NOMO-1 (cell line): ENCODE measurements around the gene SMIM38.
"Not testable (repeated sequence)": the region's sequence is repeated elsewhere in the genome, so short reads cannot be mapped to it uniquely, and the experiment has no call there.

ENCODE experiments used
- DNase-seq, 2 experiments: peaks; one replicate each; lab custom pipeline; 2025; ENCODE audit not compliant: unreplicated experiment in 2 of 2; lab: John Stamatoyannopoulos, UW

Gene SMIM38

DNA sequence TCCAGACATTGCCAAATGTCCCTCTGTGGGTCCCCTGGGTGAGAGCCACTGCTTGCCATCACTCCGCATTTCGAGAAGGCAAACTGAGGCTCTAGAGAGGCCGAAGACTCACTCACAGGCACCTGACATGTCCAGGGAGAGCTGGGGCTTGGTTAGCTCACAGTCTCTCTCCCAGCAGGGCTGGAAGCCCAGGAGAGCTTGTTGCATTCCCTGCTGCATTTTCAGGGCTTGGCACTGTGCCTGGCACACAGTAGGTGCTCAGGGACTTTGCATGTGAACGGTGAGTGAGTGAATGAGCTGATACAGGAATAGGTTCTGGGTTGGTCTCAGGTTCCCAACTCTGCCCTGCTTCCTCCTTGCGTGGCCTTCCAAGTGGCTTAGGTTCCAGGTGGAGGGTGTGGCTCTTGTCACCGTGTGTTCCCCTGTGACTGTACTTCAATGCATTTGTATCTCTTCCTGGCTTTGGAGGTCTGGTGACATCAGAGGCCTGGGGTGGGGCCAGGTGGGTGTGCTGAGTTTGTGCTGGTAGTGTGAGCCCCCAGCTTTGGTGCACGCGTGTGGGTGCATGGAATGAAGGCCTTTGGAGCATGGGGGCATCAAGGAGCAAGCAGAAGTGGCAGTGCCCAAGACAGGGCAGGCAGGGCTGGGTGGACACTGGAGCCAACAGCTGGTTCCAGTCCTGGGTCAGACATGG is 18.4 kb upstream of the SMIM38 start:
- no peak for DNase-seq

DNA sequence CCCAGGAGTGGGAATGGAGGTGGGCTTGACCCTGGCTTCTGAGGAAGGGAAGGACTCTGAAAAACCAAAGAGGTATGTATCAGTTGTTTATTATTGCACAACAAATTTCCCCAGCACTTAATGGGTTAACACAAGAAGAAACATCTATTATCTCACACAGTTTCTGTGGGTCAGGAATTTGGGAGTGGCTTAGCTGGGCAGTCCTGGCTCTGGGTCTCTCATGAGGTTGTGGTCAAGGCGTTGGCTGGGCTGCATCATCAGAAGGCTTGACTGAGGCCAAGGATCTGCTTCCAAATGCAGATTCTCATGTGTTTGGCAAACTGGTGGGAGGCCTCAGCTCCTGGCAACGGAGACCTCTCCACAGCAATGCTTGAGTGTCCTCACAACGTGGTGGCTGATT is 17.5 kb upstream of the SMIM38 start:
- no peak for DNase-seq

DNA sequence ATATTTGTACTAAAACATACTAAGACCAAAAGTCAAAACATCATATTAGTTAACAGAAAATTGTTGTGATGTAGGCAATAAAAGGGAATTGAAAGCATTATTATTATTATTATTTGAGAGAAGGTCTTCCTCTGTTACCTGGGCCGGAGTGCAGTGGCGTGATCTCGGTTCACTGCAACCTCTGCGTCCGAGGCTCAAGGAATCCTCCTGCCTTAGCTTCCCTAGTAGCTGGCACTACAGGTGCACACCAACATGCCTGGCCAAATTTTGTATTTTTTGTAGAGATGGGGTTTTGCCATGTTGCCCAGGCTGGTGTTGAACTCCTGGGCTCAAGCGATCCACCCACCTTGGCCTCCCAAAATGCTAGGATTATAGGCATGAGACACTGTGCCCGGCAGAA is 15.6 kb upstream of the SMIM38 start:
- DNase-seq = not testable (repeated sequence)

DNA sequence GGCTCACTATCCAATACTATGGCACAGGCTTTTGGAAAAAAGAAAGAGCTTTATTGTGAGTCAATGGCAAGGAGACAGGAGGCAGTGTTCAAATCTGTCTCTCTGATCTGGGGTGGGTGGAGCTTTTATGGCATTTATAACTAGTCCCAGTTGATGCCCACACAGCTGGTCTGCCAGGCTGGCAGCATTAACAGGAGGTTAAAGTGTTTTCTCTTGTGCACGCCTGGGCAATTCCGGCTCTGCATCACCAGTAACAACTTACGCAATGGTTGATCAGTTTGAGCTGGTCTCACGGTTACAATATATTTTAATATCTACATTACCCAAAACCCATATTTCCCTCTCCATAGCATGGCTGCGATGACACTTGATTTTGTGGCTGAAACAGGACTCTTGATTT is 15.1 kb upstream of the SMIM38 start:
- DNase-seq = no peak

DNA sequence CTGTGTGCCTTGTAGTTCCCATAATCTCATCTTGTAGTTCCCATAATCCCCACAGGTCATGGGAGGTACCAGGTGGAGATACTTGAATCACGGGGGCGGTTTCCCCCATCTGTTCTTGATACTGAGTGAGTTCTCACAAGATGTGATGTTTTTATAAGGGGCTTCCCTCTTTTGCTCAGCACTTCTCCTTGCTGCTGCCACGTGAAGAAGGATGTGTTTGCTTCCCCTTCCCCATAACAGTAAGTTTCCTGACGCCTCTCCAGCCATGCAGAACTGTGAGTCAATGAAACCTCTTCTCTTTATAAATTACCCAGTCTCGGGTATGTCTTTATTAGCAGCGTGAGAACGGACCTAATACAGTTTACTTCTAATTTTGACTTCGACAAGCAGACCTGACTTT is 14.0 kb upstream of the SMIM38 start:
- DNase-seq = peak in 1 of 2 experiments; percentile 15

DNA sequence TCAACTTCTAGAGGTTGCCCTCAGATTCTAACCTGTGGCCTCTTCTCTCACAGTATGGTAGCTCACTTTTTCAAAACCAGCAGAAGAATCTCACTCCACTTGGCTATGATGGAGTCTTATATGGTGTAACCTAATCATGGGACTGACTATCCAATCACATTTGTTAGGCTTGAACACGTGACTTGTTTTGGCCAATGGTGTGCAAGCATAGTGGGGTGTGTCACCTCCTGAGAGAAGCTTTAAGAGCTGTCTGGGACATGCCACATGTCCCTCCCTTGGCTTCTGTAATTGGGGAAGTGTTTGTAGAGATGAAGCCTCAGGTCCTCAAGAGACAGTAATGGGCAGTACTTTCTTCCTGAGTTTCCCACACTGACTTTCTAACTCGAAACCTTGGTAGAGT is 12.8 kb upstream of the SMIM38 start:
- DNase-seq = no peak

DNA sequence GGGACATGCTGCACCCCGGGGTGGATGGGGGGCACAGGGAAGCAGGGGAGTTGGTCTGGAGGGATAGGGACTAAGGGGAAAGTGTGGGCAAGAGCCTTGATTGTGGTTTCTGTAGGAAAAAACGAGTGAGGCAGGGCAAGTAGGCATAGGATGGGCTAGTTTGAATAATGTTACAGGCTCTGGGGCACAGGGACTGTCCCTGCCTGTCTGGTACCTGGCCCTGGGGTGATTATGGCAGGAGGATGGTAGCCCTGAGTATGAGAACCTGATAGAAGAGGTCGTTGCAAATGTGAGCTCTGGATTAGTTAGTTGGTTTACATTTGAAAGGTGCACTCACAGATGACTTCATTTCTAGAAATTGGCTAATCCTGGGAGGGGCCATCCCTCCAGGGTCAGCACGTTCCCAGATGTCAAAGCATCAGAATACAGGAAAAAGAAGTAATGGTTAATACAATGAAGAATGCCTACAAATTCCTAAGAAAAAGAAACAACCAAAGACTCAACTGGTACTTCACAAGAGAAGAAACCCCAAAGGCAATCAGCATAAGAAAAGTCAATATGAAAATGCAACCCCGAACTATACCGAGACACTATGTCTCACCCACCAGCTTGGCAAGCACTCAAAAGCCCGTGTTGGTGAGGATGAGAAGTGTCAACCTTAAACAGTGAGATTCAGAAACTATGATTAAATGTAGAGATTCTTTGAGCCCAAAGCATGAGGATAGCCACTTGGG is 11.3 kb upstream of the SMIM38 start:
- no peak for DNase-seq

DNA sequence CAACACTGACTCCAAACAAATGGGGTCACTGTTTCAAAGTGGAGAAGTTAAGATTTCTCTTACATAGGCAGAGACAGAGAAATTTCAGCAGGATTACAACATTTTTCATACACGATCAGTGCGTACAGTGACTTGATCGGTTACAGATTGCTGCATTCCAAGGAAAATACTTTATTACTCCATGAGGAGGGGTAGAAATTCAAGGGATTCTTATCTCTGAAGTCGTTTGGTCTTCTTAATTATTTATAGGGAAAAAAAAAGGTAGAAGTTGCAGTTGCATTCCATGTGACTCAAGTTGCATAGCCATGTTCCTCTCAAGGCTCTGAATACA is 10.7 kb upstream of the SMIM38 start:
- no peak for DNase-seq

DNA sequence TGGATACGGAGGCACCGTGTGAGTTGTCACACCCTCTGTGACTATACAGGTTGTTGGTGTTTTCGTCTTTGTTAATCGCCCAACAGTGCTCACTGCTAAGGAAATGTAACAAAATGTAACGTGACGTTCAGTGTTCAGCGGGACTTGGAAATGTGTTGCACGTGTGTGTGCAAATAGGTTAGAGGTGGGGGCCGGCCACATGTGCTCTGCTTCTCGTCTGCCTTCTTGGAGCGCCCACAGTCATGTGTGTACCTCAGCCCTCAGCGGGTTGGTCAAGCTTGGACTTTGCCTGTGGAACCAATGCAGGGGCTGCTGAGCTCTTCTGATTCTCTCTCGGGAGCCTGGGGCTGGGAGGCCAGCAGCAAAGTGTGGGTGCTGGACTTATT is 7.4 kb upstream of the SMIM38 start:
- DNase-seq = no peak

DNA sequence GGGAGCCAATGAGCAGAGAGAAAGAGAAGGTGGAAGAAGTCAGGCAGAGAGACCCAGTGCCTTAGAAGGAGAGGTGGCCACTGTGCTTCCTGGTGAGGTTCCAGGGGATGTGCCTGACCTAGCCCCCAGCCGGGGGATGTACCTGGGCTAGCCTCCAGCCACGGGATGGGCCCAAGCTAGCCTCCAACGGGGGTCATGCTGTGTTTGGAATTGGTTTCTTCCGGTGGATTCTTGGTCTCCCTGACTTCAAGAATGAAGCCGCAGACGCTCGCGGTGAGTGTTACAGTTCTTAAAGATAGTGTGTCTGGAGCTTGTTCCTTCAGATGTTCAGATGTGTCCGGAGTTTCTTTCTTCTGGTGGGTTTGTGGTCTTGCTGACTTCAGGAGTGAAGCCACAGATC is 6.9 kb upstream of the SMIM38 start:
- no peak for DNase-seq

DNA sequence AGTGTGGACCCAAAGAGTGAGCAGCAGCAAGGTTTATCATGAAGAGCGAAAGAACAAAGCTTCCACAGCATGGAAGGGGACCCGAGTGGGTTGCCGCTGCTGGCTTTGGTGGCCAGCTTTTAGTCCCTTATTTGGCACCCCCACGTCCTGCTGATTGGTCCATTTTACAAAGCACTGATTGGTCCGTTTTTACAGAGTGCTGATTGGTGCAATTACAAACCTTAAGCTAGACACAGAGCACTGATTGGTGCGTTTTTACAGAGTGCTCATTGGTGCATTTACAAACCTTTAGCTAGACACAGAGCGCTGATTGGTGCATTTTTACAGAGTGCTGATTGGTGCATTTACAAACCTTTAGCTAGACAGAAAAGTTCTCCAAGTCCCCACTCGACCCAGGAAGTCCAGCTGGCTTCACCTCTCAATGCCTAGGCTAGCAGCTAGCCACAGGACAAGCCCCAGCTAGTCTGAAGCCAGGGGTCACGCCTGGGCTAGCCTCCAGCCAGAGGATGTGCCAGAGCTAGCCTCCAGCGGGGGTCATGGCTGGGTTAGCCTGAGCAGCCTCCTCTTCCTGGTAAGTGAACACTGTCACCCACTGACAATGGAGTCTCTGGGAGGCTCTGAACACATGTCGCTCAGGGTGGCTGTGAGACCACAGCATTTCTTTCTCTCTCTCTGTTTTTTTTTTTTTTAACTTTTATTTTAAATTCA is 6.2 kb upstream of the SMIM38 start:
- not testable (repeated sequence) for DNase-seq

DNA sequence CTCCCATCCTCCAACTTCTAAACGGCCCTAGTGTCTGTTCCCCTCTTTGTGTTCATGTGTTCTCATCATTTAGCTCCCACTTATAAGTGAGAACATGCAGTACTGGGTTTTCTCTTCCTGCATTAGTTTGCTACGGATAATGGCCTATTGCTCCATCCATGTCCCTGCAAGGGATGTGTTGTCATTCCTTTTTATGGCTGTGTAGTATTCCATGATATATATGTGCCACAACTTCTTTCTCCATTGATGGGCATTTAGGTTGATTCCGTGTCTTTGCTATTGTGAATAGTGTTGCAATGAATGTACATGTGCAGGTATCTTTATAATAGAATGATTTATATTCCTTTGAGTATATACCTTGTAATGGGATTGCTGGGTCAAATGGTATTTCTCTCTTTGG is 5.6 kb upstream of the SMIM38 start:
- no peak for DNase-seq

DNA sequence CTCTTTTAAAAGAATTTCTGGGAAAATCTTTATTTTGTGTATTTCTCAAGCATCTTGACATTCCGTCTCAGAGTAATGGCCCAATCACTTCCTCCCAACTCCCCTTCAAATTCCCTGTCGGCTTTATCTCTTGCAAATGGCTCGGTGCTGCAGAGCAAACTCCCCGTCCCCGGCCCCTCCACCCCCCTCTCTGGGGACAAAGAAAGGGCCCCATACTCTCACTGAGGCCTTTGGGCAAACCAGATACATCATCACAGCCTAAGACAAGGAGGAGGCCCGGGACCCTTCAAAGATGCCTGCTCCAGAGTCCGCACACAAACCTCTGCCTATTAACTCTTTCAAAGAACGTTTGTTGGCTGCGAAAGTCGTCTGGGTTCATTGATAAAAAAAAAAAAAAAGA is 3.9 kb upstream of the SMIM38 start:
- DNase-seq = no peak

DNA sequence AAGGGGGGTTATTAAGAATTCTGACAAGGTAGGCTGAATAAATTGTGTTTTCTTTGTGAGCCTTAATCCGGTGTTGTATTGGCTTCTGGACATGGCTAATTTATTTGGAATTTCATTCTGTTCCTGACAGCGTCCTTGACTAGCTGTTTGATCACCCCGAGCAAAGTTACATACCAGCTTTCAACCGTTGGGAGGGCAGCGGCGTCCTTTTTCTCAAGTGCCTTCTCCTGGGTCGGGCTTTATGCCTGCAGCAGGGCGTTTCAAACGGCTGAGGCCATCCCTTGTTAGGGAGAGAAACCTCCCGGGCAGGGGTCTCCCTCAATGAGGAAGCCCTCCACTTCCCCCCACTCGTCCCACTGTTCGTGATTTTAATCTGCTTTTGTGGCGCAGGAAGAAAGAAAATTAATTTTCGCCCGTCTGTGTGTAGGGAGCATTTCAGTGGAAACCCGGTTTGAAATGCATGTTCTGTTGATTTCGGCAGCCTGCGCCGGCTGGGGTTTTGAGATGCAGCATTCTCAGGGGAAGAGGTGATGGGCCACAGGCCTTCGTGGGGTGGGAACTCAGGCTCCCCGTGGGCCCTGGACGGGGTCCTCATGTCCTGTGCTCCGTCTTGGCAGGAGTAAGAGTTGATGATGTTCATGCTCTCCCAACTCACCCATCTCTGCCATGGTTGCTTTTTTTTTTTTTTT is 2.9 kb upstream of the SMIM38 start:
- no peak for DNase-seq

DNA sequence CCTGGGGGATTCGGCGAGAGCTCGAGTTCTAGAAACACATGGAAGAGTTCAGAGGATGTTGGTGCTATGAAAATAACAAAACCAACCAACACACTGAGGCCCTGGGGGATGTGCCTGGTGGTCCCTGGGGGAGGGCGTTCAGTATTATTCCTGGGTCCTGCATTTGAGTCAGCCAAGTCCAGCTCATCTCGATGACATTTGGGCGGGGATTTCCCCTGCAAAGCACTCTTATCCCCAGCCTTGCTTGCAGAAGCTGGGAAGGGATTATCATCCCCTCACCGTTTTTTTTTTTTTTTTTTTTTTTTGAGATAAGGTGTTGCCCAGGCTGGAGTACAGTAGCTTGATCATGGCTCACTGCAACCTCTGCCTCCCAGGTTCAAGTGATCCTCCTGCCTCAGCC is 2.1 kb upstream of the SMIM38 start:
- no peak for DNase-seq

DNA sequence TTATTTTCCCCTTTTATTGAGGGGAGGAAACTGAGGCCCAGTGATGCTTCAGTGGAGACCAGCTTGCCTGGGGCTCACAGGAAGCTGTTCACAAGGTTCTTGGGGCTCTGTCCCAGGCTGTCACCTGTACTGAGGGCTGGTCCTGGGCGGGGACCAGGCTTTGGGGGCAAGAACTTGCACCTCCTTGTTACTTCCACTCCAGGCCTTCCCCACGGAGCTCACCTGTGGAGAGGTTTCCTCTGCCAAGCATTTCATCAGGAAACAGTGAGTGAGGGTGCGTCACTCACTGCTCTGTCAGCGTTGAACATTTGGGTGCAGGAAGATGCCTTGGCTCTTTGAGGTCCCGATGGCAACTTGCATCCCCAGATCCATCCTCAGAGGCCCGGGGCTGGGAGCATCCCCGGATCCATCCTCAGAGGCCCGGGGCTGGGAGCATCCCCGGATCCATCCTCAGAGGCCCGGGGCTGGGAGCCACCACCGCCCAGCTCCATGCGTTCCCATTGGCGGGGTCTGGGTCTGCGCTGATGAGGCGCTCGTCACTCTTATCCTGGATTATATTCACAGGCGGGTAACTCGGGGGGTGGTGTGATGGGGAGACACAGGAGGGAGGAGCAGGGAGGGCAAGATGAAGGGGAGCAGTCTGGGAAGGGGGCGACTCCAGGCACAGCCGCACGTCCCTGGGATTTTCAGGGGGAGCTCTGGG is 1.4 kb upstream of the SMIM38 start:
- no peak for DNase-seq

DNA sequence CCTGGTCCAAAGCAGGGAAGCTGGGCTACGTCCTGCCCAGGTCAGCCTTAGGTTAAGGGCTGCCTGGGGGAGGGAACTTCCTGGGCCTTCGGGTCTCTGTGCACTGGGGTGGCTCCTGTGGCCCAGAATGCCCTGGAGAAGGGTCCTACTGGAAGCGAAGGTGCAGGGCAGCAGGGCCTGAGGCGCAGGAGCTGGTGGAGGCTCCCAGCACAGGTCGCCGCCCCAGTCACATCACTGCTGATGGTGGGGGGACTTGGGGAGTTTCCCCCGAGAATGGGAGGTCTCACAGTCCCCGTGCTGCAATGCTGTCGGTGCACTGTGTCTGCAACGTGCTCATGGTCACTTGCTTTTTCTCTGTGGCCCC is 815 bp upstream of the SMIM38 start:
- no peak for DNase-seq

DNA sequence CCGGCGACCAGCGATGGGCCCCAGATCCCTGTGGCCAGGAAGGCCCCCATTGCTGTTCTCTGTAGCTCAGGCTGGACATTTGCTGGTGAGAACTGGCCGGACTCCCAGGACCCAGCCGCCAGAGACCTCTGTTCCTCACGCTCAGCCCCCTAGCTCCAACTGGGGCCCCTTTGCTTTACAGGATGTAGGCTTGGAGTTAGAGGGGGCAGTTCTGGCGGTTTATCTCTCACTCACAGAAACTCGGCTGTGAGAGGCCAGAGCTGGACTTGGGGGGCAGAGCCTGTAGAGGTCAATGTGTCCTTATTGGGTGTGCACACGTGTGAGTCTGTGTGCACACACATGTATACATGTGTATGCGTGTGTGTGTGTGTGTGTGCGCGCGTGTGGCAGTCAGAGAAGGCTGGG is 502 bp downstream of the SMIM38 start:
- no peak for DNase-seq

DNA sequence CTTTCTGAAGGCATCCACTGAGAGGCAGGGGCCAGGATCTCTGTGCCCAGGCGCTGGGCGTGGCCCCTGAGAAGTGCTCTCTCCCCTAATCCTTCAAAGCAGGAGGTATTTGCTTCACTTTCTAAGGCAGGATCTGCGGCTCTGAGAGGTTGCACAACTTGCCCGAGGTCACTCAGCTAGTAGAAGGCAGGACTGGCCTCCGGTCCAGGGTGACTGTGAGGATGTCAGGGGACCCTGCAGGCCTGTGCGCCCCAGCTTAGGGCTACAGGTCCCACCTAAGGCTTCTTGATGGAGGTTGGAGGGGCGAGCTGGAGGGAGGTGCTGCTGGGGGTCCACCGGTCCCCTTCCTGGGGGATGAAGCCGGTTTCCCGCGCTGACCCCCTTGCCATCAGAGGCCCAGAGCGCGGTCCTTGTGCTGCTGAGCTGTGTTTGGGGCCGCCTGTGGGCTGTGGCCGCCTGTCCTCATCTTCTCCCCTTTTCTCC is 979 bp downstream of the SMIM38 start:
- no peak for DNase-seq

DNA sequence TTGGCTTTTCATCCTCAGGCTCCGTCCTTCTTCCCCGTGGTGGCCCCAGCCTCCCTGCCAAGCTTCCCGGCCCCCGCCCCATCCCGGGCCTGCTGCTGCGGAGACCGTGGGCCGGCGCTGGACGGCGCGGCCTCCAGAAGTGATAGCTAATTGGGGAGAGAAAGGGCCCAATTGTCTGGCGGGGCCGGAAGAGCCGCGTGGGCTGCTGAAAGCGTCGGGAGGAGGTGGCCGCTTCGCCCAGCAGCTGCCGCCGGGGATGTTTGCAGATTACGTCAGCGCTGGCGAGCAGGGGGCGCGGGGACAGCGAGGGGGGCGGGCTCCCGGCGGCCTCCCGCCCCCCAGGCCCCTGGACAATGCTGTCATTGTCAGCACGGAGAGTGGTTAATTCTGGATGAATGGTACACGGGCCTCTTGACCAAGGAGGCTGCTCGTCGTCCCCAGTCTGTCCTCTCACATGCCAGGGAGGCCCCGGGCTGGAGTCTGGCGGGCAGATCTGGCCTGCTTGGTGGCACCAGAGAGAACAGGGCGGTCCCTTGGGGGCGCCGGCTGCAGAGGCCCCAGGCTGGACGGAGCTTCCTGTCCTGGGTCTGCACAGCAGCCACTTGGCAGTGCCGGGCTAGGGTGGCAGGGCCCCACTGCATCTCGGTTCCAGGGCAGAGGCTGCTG is 1.6 kb downstream of the SMIM38 start:
- DNase-seq = no peak
